ENCODE measurements around the gene OR6B1. TPM values are rescaled to one million over a fixed set of nuclear protein-coding genes. Genes with fewer than 3 reads are reported as not detected.

OR6B1 gene
- total RNA-seq (not detected in 2 replicates), polyA plus RNA-seq (not detected in 2 replicates), polyA minus RNA-seq (not detected in 2 replicates), Bru-seq, nascent RNA (not detected), BruChase-seq, experiment 1, labeled RNA remaining after a 6-hour chase (not detected), BruChase-seq, experiment 2, labeled RNA remaining after a 2-hour chase (not detected)
- not detected in 2 replicates for polyA plus RNA-seq (2011; cell fraction: cytosol; rRNA removed)
- polyA plus RNA-seq (2011; cell fraction: nucleus; rRNA removed) = not detected in 2 replicates
- polyA plus RNA-seq (2012) = not detected in 2 replicates
- polyA minus RNA-seq (2011; cell fraction: cytosol; rRNA and poly(A)+ RNA removed) = not detected
- polyA minus RNA-seq (2011; cell fraction: nucleus; rRNA and poly(A)+ RNA removed) = not detected in 2 replicates
- long read RNA-seq = 0 reads

GRCh38 chr7:144000020-144000419 lies at the start of gene OR6B1:
TSS of gene OR6B1 (plus strand) at chr7:144000320. CDS start at chr7:144003997, 3,677 bp downstream.
- ChIA-PET POLR2A (no interaction called here), CTCF (no interaction called here)
- Histone ChIP-seq H3K27me3 (ENCODE audit: control insufficient read depth in 2 of 2, insufficient read depth in 2 of 2, low read length in 2 of 2) (peaks cover 2 to 7% of the 10 kb centered on the region in 2 experiments), H3K27ac (ENCODE audit: insufficient read depth, low read depth, low read length) (no peak within 1 kb of the TSS), H3K9me1 (replicated peaks; ENCODE audit: control insufficient read depth, extremely low read depth, insufficient read depth, low read length) (no peaks in the 10 kb centered on the region), H3K4me1 (ENCODE audit: control insufficient read depth, extremely low read depth, insufficient read depth, low read length) (no peaks in the 10 kb centered on the region), H3K79me2 (ENCODE audit: control insufficient read depth, insufficient read depth, low read length) (no peaks in the 10 kb centered on the region), H3K9ac (replicated peaks; ENCODE audit: extremely low read depth, insufficient read depth, low read length) (no peak within 1 kb of the TSS), H2AFZ (ENCODE audit: low read depth, low read length) (no peak within 1 kb of the TSS), H3K9me3 (replicated peaks; ENCODE audit: control insufficient read depth, insufficient read depth, low read length) (no peaks in the 10 kb centered on the region), H3K36me3 (ENCODE audit: control insufficient read depth in 2 of 2, extremely low read depth in 1 of 2, insufficient read depth in 2 of 2, low read length in 2 of 2) (no peaks in the 10 kb centered on the region), H3K4me2 (ENCODE audit: insufficient read depth, low read length) (no peak within 1 kb of the TSS), H3K4me3 (replicated peaks in 1 of 3; ENCODE audit: insufficient read depth in 1 of 3, low read depth in 1 of 3, low read length in 3 of 3) (no peak within 1 kb of the TSS), H4K20me1 (replicated peaks; ENCODE audit: control insufficient read depth, extremely low read depth, insufficient read depth, low read length) (no peaks in the 10 kb centered on the region)
- intact Hi-C loops (cut with micrococcal nuclease) = no loop called here
- DNase-seq (ENCODE audit: low read depth, low spot score) (no peak), FAIRE-seq (no peak)
- dilution Hi-C loops (cut with MboI; ENCODE audit: extremely low pct_ligation_motif_present, low sequenced_read_pairs) = no loop called here
- TF ChIP-seq JUN (IDR thresholded peaks at IDR 0.05; ENCODE audit: borderline replicate concordance, insufficient read depth, insufficient read length, low read depth) (no peak), MYC (IDR thresholded peaks at IDR 0.05; ENCODE audit: low read depth, low read length) (no peak), CTCF (IDR thresholded peaks at IDR 0.05; ENCODE audit: extremely low read depth in 1 of 2, insufficient read depth in 1 of 2, low read depth in 1 of 2, low read length in 2 of 2) (no peak), FOS (IDR thresholded peaks at IDR 0.05; ENCODE audit: borderline replicate concordance, insufficient read depth, low read length) (no peak), MAX (IDR thresholded peaks at IDR 0.05; ENCODE audit: insufficient read depth, insufficient read length) (no peak), EZH2 (IDR thresholded peaks at IDR 0.05; ENCODE audit: borderline replicate concordance, low read depth, low read length, severe bottlenecking) (no peak), POLR2A (IDR thresholded peaks at IDR 0.05; ENCODE audit: low read depth, low read length) (no peak), POLR2AphosphoS5 (IDR thresholded peaks at IDR 0.05; ENCODE audit: insufficient read depth, low read depth, low read length) (no peak), GATA2 (IDR thresholded peaks at IDR 0.05; ENCODE audit: insufficient read depth, insufficient read length, low read depth, low read length) (no peak)
- no TSS peak for BruUV-seq (replicated peaks)
